HG02678 (cell line): ENCODE data around the gene COL20A1.
"Not testable (repeated sequence)": the region's sequence is repeated elsewhere in the genome, so short reads cannot be mapped to it uniquely, and the experiment has no call there.

Experiments used
- ATAC-seq: cut with Tn5 transposase; IDR thresholded peaks from one replicate; pipeline ENCODE4 v1.9.1; 2021; ENCODE audit warnings: mild to moderate bottlenecking, moderate library complexity; ENCODE audit not compliant: unreplicated experiment

Gene COL20A1

GRCh38 chr20:63305933-63306672, 13.1 kb downstream of the COL20A1 start:
- ATAC-seq = not testable (repeated sequence)

- ATAC-seq = no peak
Observed at GRCh38 chr20:63306673-63307537, 13.9 kb downstream of the COL20A1 start.

- ATAC-seq = no peak
Observed at GRCh38 chr20:63307538-63308217, 14.7 kb downstream of the COL20A1 start.

- ATAC-seq = no peak
Observed at GRCh38 chr20:63308218-63308911, 15.4 kb downstream of the COL20A1 start.

DNA sequence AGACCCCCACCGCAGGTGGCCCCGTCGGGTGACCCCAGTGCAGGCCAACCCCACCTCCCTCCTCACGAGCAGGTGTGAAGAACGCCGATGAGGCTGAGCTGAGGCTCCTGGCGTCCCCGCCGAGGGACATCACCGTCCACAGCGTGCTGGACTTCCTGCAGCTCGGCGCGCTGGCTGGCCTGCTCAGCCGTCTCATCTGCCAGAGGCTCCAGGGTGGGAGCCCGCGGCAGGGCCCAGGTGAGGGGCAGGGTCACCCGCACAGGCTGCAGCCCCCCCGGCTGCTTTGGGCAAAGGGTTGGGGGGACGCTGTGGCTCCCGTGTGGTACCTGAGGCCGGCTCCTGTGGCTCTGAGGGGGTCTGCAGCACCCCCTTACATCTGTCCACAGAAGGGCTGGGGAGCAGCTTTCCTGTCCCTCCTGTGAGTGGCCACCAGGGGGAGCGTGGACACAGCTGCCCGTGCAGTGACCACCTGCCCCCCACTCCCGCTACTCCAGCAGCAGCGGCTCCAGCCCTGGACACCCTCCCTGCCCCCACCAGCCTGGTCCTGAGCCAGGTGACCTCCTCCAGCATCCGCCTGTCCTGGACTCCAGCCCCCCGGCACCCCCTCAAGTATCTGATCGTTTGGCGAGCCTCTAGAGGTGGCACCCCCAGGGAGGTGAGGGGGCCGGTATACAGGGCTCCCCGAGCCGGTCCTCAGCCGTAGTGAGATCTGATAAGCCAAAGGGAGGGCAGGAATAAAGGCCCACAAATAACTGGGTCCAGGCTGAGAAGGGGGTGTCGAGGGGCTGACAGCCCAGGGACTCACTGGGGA, 16.5 kb downstream of the COL20A1 start:
- no peak for ATAC-seq

GRCh38 chr20:63310265-63310991, 17.4 kb downstream of the COL20A1 start:
- ATAC-seq = no peak

GRCh38 chr20:63311186-63311832, 18.3 kb downstream of the COL20A1 start:
- ATAC-seq = no peak

GRCh38 chr20:63311833-63312243, 18.9 kb downstream of the COL20A1 start:
- ATAC-seq = no peak

GRCh38 chr20:63312273-63312672, 19.3 kb downstream of the COL20A1 start:
- ATAC-seq = no peak

- ATAC-seq = no peak
Observed at GRCh38 chr20:63312690-63313348, 19.8 kb downstream of the COL20A1 start.

- ATAC-seq = no peak
Observed at GRCh38 chr20:63313349-63314014, 20.5 kb downstream of the COL20A1 start.

- ATAC-seq = no peak
Observed at GRCh38 chr20:63314015-63314471, 21.1 kb downstream of the COL20A1 start.

- no peak for ATAC-seq
Observed at GRCh38 chr20:63314566-63315239, 21.7 kb downstream of the COL20A1 start.

GRCh38 chr20:63315240-63315689, 22.3 kb downstream of the COL20A1 start:
- no peak for ATAC-seq

DNA sequence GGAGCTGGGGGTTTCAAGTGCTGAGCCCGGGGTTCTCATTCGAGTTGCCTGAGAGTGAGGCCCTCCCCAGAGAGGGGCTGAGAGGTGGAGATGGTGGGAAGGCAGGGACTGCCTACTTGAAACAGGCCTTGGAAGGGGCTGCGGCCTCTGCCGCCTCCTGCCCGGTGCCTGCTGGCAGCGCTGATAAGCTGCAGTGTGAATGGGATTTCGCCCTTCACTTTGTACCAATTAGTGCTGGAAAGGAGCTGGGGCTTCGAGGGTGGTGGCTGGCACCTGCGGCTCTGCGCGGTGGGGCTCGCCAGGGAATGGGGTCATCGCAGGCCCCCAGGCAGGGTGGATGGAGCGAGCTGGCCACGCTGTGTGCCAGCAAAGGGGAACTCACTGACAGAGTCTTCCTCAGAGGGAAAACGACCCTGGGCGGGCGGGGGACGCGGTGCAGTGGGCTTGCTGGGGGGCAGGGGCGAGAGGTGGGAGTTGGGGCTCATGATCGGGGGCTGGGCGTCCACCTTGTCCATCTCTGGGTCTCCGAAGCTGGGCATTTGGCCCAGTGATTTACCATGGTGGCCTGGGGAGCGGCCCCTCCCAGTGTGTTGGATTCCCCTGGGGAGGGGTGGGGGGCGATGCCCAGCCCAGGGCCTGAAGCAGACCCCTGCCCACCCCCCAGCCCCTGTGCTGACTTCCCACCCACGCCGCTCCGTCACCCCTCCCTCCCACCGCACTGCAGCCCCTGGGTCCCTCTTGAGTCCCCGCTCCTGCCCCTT, 22.9 kb downstream of the COL20A1 start:
- no peak for ATAC-seq

DNA sequence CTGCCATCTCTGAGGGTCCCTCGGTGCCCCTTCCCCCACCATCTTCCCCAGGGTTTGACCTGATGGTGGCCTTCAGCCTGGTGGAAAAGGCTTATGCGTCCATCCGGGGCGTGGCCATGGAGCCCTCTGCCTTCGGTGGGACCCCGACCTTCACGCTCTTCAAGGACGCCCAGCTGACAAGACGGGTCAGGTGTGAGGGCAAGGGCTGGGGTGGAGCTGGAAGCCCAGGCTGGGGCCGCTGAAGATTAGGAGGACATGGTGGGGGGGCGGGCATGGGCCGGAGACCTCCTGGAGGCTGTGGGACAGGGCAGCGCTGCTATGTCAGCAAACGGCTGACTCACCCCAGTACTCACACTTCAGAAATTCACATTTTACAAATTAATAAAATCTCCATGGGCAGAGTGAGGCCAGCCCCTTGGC, 23.5 kb downstream of the COL20A1 start:
- ATAC-seq = no peak
